Activated CD4-positive, alpha-beta memory T cell treated with anti-CD3 and anti-CD28 coated beads for 36 hours (primary cell): ENCODE data around the gene PTPRA. TPM values are rescaled to one million over a fixed set of nuclear protein-coding genes. Genes with fewer than 3 reads are reported as not detected.
"Not testable (repeated sequence)": the region's sequence is repeated elsewhere in the genome, so short reads cannot be mapped to it uniquely, and the experiment has no call there.

ENCODE experiments used
- CTCF ChIA-PET: fragments of 350-600 bp; sonication (Branson Sonifier 250); formaldehyde crosslinking; loops from one replicate; lab custom pipeline; 2021; ENCODE audit warnings: antibody characterized with exemption, inconsistent platforms; lab: Charles Lee
- POLR2A ChIA-PET: fragments of 350-600 bp; sonication (Branson Sonifier 250); formaldehyde crosslinking; loops from one replicate; lab custom pipeline; 2021; ENCODE audit warnings: antibody characterized with exemption; lab: Charles Lee
- DNase-seq: peaks from one replicate; pipeline ENCODE4 v3.0.0-alpha.2; 2020
- H3K27ac Mint-ChIP-seq: one replicate; pipeline ENCODE4 v1.8.0; 2021; ENCODE audit warnings: mixed read lengths
- H3K27me3 Mint-ChIP-seq: one replicate; pipeline ENCODE4 v1.8.0; 2021; ENCODE audit warnings: mixed read lengths
- H3K36me3 Mint-ChIP-seq: one replicate; pipeline ENCODE4 v1.8.0; 2021; ENCODE audit warnings: mixed read lengths
- H3K4me1 Mint-ChIP-seq: one replicate; pipeline ENCODE4 v1.8.0; 2021; ENCODE audit warnings: low read depth, mixed read lengths
- H3K4me3 Mint-ChIP-seq: one replicate; pipeline ENCODE4 v1.8.0; 2021; ENCODE audit warnings: mild to moderate bottlenecking, mixed read lengths
- H3K9me3 Mint-ChIP-seq: one replicate; pipeline ENCODE4 v1.8.0; 2021; ENCODE audit warnings: mixed read lengths
- intact Hi-C: fragments of 100-400 bp; cut with micrococcal nuclease; formaldehyde crosslinking; loops from one replicate; pipeline ENCODE4 v1.15.1; 2023
- total RNA-seq, 2 experiments: library from RNA; stranded (reverse); gene quantifications; one replicate each; pipeline ENCODE4 v1.2.3, GENCODE V29; 2021

The PTPRA gene
- total RNA-seq, 2 experiments from 2014 or later, result 61.1 to 62.8 TPM

DNA sequence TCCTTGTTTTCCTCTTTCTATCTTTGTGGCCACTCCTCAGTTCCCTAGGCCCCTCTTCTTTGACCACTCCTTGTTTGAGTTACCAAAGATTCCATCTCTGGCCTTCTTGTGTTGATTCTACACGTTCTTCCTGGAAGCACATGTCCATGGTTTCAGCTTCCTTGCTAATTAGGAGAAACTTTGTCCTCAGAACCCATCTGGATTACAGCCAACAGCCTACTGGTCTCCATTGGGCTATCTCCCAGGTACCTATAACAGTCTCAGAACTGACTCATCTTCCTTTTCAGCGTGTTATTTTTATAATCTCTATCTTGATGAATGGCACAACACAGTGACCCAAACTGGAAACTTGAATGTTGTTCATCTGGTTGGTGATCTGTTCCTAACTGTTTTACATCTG lies 17.5 kb downstream of the PTPRA start:
- ChIA-PET POLR2A (no interaction called here), CTCF (interaction anchor here (0.6 kb wide), 1 partner anchor 13 kb away, joined by 3 read pairs; no protein-coding TSS in a partner anchor)
- no peak for DNase-seq
- Mint-ChIP-seq H3K4me1 (peaks cover 44% of the 10 kb centered on the region), H3K4me3 (no peak overlapping the region), H3K36me3 (peaks cover 12% of the 10 kb centered on the region), H3K9me3 (peaks cover 2% of the 10 kb centered on the region), H3K27ac (no peak overlapping the region), H3K27me3 (no peaks in the 10 kb centered on the region)
- intact Hi-C loops, result no loop called here

DNA sequence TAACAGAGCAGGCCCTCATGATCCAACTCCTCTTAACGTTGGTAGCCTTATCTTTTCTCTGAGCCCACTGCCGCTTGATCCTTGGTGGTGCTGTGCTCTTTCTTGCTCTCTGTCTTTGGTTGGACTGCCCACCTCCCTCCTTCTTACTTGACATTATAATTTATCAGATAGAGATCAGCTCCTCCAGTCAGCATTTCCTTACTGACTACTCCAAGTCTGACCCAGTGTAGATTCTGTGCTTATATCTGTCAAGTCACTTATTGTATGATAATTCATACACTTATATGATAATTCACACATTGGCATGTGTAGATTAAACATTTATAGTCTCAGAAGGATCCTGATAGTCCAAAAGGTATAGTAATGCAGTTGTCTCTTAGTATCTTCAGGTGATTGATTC lies 18.1 kb downstream of the PTPRA start:
- no peak overlapping the region for H3K4me3 Mint-ChIP-seq
- no peak for DNase-seq
- H3K27ac Mint-ChIP-seq, result no peak overlapping the region
- ChIA-PET CTCF (interaction anchor here (1.4 kb wide), 1 partner anchor 39 kb away, joined by 3 read pairs; no protein-coding TSS in a partner anchor), POLR2A (no interaction called here)
- peaks cover 43% of the 10 kb centered on the region for H3K4me1 Mint-ChIP-seq
- intact Hi-C loops, result no loop called here
- H3K27me3 Mint-ChIP-seq, result no peaks in the 10 kb centered on the region
- peaks cover 13% of the 10 kb centered on the region for H3K36me3 Mint-ChIP-seq
- peaks cover 3% of the 10 kb centered on the region for H3K9me3 Mint-ChIP-seq

DNA sequence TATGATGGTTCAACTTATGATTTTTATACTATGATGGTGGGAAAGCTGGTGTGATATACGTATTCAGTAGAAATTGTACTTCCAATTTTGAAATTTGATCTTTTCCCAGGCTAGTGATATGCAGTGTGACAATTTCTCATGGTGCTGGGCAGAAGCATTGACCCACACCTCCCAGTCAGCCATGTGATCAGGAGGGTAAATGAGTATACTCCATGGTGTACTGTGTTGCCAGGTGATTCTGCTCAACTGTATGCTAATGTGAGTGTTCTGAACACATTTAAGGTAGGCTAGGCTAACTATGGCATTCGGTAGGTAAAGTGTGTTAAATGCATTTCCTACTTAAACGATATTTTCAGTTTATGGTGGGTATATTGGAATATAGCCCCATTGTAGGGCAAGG lies 19.1 kb downstream of the PTPRA start:
- intact Hi-C loops, result no loop called here
- CTCF ChIA-PET, result interaction anchor here (1.4 kb wide), 2 partner anchors 40 to 108 kb away, joined by 3 to 5 read pairs; no protein-coding TSS in a partner anchor
- peaks cover 42% of the 10 kb centered on the region for H3K4me1 Mint-ChIP-seq
- H3K4me3 Mint-ChIP-seq, result no peak overlapping the region
- no peak for DNase-seq
- POLR2A ChIA-PET, result no interaction called here
- H3K9me3 Mint-ChIP-seq, result peaks cover 3% of the 10 kb centered on the region
- H3K36me3 Mint-ChIP-seq, result peaks cover 15% of the 10 kb centered on the region
- H3K27ac Mint-ChIP-seq, result no peak overlapping the region
- H3K27me3 Mint-ChIP-seq, result no peaks in the 10 kb centered on the region

DNA sequence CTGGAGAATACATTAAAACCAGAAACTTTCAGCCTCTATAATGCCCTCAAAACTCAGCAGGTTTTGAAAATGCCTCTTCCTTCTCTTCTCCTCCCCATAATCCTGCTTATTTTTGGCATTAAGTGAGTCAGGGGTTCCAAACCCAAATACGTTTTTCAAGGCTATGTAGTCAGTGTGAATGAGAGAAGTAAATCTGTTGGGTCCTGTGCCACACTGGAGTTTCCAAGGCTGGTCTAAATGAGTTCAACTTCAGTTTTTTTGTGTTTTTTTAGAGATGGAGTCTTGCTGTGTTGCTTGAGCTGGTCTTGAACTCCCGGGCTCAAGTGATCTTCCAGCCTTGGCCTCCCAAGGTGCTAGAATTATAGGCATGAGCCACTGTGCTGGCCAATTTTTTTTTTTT lies 20.9 kb downstream of the PTPRA start:
- Mint-ChIP-seq H3K4me1 (peaks cover 32% of the 10 kb centered on the region), H3K9me3 (peaks cover 3% of the 10 kb centered on the region), H3K36me3 (peaks cover 15% of the 10 kb centered on the region), H3K27me3 (no peaks in the 10 kb centered on the region), H3K27ac (no peak overlapping the region), H3K4me3 (no peak overlapping the region)
- intact Hi-C loops, result no loop called here
- ChIA-PET POLR2A (no interaction called here), CTCF (interaction anchor here (0.6 kb wide), 1 partner anchor 73 kb away, joined by 3 read pairs; no protein-coding TSS in a partner anchor)
- no peak for DNase-seq

DNA sequence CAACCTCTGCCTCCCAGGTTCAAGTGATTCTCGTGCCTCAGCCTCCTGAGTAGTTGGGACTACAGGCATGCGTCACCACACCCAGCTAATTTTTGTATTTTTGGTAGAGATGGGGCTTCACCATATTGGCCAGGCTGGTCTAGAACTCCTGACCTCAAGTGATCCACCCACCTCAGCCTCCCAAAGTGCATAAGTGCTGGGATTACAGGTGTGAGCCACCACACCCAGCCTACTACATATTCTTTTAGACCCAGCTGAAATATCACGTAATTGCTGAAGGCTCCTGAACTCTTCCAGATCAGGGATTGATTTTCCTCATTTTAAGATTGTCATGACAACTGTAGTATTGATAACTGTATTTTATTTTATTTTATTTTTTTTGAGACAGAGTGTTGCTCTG lies 21.9 kb downstream of the PTPRA start:
- H3K9me3 Mint-ChIP-seq, CTCF ChIA-PET, H3K27ac Mint-ChIP-seq, DNase-seq, POLR2A ChIA-PET, H3K27me3 Mint-ChIP-seq, intact Hi-C loops, H3K4me3 Mint-ChIP-seq: not testable (repeated sequence)
- peaks cover 16% of the 10 kb centered on the region for H3K36me3 Mint-ChIP-seq
- H3K4me1 Mint-ChIP-seq, result peaks cover 31% of the 10 kb centered on the region

DNA sequence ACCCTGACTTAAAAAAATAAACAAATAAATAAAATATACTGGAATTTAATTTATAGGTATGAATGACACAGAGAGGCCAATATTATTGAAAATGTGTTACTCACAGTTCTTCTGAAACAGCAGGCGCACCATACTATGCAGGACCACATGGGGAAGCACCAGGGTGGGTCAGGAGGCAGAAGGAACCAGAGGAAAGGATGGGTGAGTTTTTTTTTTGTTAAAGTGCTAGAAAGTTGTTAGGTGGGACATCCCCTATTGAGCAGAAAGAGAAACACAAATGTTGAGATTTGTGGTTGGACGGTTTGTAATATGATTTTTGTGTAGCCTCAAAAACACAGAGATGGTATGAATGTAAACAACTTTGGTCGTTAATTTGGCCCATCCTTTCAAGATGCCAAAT lies 26.0 kb downstream of the PTPRA start:
- intact Hi-C loops, result no loop called here
- Mint-ChIP-seq H3K4me3 (no peak overlapping the region), H3K27ac (no peak overlapping the region), H3K36me3 (peaks cover 9% of the 10 kb centered on the region), H3K27me3 (no peaks in the 10 kb centered on the region), H3K4me1 (peaks cover 27% of the 10 kb centered on the region), H3K9me3 (peaks cover 3% of the 10 kb centered on the region)
- CTCF ChIA-PET, result no interaction called here
- DNase-seq, result peak; percentile 48
- POLR2A ChIA-PET, result no interaction called here

DNA sequence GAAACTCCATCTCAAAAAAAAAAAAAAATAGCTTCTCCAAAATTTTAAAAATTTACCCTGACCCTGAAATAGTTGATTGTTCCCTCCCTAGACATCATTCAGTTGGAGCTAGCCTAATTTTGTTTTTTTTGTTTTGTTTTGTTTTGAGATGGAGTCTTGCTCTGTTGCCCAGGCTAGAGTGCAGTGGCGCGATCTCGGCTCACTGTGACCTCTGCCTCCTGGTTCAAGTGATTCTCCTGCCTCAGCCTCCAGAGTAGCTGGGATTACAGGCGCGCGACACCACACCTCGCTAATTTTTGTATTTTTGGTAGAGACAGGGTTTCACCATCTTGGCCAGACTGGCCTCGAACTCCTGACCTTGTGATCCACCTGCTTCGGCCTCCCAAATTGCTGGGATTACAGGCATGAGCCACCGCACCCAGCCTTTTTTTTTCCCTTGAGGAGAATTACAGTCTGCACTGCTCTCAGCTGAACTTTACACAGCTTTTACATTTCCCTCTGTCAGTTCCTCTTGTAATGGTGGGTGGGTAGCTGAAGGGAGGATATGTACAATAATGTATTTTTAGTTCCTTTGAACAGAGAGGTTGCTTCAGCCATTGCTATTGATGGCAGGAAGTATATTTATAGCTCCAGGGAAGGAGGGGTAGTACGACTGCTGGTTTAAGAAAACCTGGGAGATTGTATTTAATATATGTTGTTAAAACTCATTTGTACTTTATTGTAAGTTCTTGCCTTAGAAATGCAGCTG lies 27.7 kb downstream of the PTPRA start:
- Mint-ChIP-seq H3K4me1 (peaks cover 27% of the 10 kb centered on the region), H3K27me3 (no peaks in the 10 kb centered on the region), H3K36me3 (peaks cover 3% of the 10 kb centered on the region), H3K4me3 (no peak overlapping the region), H3K27ac (peak overlapping the region; percentile 13), H3K9me3 (no peaks in the 10 kb centered on the region)
- no peak for DNase-seq
- ChIA-PET POLR2A (no interaction called here), CTCF (interaction anchor here (1.2 to 1.6 kb wide), 2 partner anchors 26 to 83 kb away, joined by 4 read pairs; no protein-coding TSS in a partner anchor)
- intact Hi-C loops, result no loop called here

DNA sequence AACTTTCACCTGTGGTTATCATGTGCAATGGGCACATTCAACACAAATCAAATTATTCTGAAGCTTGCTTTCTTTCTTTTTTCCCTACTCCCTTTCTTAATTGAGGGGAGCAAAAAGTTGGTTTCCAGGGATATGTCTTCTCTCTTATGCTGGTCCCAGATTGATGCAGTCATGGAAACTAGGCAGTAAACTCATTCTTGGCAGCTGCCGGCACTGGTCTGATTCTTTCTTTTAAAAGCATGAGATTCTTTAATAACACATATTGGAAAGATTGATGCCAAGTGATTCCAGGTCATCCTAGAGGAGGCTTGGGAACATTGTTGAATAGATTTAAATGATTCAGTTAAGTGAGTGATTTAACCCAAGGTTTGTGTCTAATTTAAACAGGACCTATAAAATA lies 29.0 kb downstream of the PTPRA start:
- Mint-ChIP-seq H3K4me1 (peaks cover 25% of the 10 kb centered on the region), H3K36me3 (peaks cover 2% of the 10 kb centered on the region), H3K9me3 (no peaks in the 10 kb centered on the region), H3K27me3 (no peaks in the 10 kb centered on the region), H3K4me3 (no peak overlapping the region), H3K27ac (no peak overlapping the region)
- intact Hi-C loops, result no loop called here
- POLR2A ChIA-PET, result no interaction called here
- CTCF ChIA-PET, result no interaction called here
- no peak for DNase-seq

DNA sequence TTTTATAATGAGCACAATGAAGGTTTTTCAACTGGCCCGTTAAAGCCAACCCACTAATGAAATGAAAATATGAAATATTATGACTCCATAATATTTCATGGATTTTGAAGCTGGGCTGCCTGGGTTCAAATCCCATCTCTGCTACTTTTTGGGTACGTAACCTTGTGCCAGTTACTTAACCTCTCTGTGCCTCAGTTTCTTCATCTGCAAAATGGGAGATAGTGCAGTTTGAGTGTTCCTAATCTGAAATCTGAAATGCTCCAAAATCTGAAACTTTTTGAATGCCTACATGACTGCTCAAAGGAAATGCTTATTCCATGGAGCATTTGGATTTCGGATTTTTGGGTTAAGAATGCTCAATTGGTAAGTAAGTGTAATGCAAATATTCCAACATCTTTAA lies 29.5 kb downstream of the PTPRA start:
- peaks cover 25% of the 10 kb centered on the region for H3K4me1 Mint-ChIP-seq
- H3K27me3 Mint-ChIP-seq, result no peaks in the 10 kb centered on the region
- H3K36me3 Mint-ChIP-seq, result peaks cover 2% of the 10 kb centered on the region
- CTCF ChIA-PET, result no interaction called here
- H3K4me3 Mint-ChIP-seq, result no peak overlapping the region
- no peak overlapping the region for H3K27ac Mint-ChIP-seq
- no peak for DNase-seq
- intact Hi-C loops, result no loop called here
- no peaks in the 10 kb centered on the region for H3K9me3 Mint-ChIP-seq
- POLR2A ChIA-PET, result no interaction called here

DNA sequence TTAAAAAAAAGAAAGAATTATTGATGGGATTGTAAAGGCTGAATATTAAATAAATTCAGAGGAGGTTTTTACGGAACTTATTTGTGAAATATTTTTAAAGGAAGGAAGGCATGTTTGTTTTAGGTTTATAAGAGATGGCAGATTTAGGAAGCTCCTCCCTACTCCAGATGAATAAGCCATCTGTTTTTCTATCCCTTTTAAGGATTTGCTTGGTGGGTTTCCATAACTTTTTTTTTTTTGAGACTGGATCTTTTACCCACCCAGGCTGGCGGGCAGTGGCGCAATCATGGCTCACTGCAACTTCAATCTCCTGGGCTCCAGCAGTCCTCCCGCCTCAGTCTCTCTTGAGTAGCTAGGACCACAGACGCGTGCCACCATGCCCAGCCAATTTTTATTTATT lies 30.4 kb downstream of the PTPRA start:
- Mint-ChIP-seq H3K9me3 (no peaks in the 10 kb centered on the region), H3K27ac (no peak overlapping the region), H3K4me1 (peaks cover 24% of the 10 kb centered on the region), H3K27me3 (no peaks in the 10 kb centered on the region), H3K36me3 (peaks cover 2% of the 10 kb centered on the region), H3K4me3 (no peak overlapping the region)
- POLR2A ChIA-PET, result no interaction called here
- intact Hi-C loops, result no loop called here
- CTCF ChIA-PET, result interaction anchor here (0.6 kb wide), 1 partner anchor 13 kb away, joined by 3 read pairs; no protein-coding TSS in a partner anchor
- DNase-seq, result no peak

DNA sequence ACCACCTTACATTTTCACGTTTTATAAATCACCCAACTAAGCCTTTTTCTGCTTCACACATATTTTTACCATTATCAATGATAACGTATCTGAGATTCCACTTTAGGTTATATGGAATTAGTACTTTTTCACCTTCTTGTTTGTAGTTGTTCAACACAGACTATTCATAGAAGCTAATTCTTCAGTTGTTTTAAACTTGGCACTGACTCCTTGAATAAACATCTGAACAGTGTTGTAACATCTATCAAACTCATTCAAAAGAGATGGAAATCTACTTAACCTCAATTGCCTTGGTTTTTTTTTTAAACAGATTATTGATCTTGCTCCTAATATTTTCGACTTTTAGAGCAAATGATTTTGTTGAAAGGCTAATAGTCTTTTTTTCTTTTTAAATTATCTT lies 34.2 kb downstream of the PTPRA start:
- POLR2A ChIA-PET, result no interaction called here
- Mint-ChIP-seq H3K4me1 (peaks cover 10% of the 10 kb centered on the region), H3K27ac (no peak overlapping the region), H3K36me3 (peaks cover 3% of the 10 kb centered on the region), H3K9me3 (no peaks in the 10 kb centered on the region), H3K4me3 (no peak overlapping the region), H3K27me3 (no peaks in the 10 kb centered on the region)
- DNase-seq, result no peak
- CTCF ChIA-PET, result no interaction called here
- intact Hi-C loops, result no loop called here

DNA sequence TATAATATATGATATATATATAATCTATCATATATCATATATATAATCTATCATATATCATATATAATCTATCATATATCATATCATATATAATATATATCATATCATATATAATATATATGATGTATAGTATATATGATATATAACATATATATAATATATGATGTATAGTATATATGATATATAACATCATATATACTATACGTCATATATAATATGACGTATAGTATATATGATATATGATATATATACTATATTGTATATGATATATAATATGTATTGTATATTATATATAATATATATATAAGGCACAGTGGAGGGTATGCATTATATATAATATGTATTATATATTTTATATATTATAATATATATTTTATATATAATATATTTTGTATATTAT lies 36.7 kb downstream of the PTPRA start:
- peaks cover 3% of the 10 kb centered on the region for H3K36me3 Mint-ChIP-seq
- H3K27ac Mint-ChIP-seq, result no peak overlapping the region
- intact Hi-C loops, result loop anchor here (5.0 kb wide), 1 partner anchor 38 kb away; the partner anchor contains the start of gene PTPRA
- POLR2A ChIA-PET, result interaction anchor here (0.5 to 1.2 kb wide), 2 partner anchors 53 to 101 kb away, joined by 3 read pairs; no protein-coding TSS in a partner anchor
- H3K4me1 Mint-ChIP-seq, result peaks cover 9% of the 10 kb centered on the region
- CTCF ChIA-PET, result no interaction called here
- no peak overlapping the region for H3K4me3 Mint-ChIP-seq
- no peaks in the 10 kb centered on the region for H3K27me3 Mint-ChIP-seq
- no peaks in the 10 kb centered on the region for H3K9me3 Mint-ChIP-seq
- DNase-seq, result no peak
